NT2/D1 (cell line): ENCODE measurements around the gene OPTC.

Experiments used
- DNase-seq: peaks from one replicate; pipeline ENCODE4 v3.0.0-alpha.2; 2011; ENCODE audit warnings: low read depth, low spot score
- H3K27me3 ChIP-seq: 2 replicates; pipeline ENCODE4 v1.6.0; 2011; ENCODE audit warnings: mild to moderate bottlenecking; ENCODE audit not compliant: insufficient read length, insufficient read depth
- H3K36me3 ChIP-seq: 2 replicates; pipeline ENCODE4 v1.6.1; 2011; ENCODE audit warnings: mild to moderate bottlenecking, low read length, mixed read lengths; ENCODE audit not compliant: insufficient read depth, insufficient read length
- H3K4me1 ChIP-seq: 2 replicates; pipeline ENCODE4 v1.5.1; 2011; ENCODE audit not compliant: insufficient read depth, insufficient read length
- H3K4me3 ChIP-seq: 2 replicates; pipeline ENCODE4 v1.5.1; 2011; ENCODE audit warnings: low read depth; ENCODE audit not compliant: insufficient read length
- H3K9ac ChIP-seq: 2 replicates; pipeline ENCODE4 v1.6.0; 2011; ENCODE audit warnings: low read depth; ENCODE audit not compliant: insufficient read length
- H3K9me3 ChIP-seq: 2 replicates; pipeline ENCODE4 v1.5.1; 2011; ENCODE audit warnings: mild to moderate bottlenecking, low read length; ENCODE audit not compliant: insufficient read depth
- SUZ12 ChIP-seq: IDR thresholded peaks from 2 replicates; pipeline ENCODE4 v1.6.1; 2011; ENCODE audit not compliant: insufficient read length, insufficient read depth; ENCODE audit errors: extremely low read depth
- YY1 ChIP-seq: IDR thresholded peaks from 2 replicates; pipeline ENCODE4 v1.6.1; 2011; ENCODE audit not compliant: insufficient read length, insufficient read depth
- ZNF274 ChIP-seq: IDR thresholded peaks from 2 replicates; pipeline ENCODE4 v1.6.1; 2011; ENCODE audit warnings: mild to moderate bottlenecking, low read depth, low read length

OPTC gene

GRCh38 chr1:203451836-203452784, 41.8 kb upstream of the OPTC start:
- Histone ChIP-seq H3K4me3 (no peak overlapping the region), H3K4me1 (peaks cover 14% of the 10 kb centered on the region), H3K9me3 (no peaks in the 10 kb centered on the region), H3K27me3 (no peaks in the 10 kb centered on the region), H3K9ac (no peak overlapping the region), H3K36me3 (no peaks in the 10 kb centered on the region)
- TF ChIP-seq ZNF274: no peak
- TF ChIP-seq YY1: no peak
- TF ChIP-seq SUZ12: no peak
- DNase-seq: no peak

DNA sequence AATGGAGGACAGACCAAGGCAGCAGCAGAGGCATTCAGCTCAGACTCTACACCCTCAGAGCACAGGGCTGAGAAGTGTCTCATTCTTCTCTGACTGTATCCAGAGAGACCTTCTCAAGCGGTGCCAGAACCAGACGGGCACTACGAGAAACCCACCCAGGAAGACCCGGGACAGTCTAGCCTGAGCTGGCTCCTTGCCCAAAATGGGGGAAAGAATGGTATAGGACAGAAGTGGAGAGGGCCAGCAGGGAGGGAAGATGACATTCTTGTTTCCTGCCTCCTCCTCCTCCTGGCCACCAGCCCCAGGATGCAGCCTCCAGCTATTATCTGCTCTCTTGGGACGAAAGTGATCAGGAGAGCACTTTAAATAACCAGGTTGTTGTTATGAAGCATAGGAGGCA, 40.9 kb upstream of the OPTC start:
- DNase-seq: no peak
- no peak overlapping the region for H3K4me3 ChIP-seq
- no peaks in the 10 kb centered on the region for H3K27me3 ChIP-seq
- no peaks in the 10 kb centered on the region for H3K9me3 ChIP-seq
- H3K9ac ChIP-seq: no peak overlapping the region
- TF ChIP-seq SUZ12: no peak
- H3K4me1 ChIP-seq: peaks cover 14% of the 10 kb centered on the region
- H3K36me3 ChIP-seq: no peaks in the 10 kb centered on the region

DNA sequence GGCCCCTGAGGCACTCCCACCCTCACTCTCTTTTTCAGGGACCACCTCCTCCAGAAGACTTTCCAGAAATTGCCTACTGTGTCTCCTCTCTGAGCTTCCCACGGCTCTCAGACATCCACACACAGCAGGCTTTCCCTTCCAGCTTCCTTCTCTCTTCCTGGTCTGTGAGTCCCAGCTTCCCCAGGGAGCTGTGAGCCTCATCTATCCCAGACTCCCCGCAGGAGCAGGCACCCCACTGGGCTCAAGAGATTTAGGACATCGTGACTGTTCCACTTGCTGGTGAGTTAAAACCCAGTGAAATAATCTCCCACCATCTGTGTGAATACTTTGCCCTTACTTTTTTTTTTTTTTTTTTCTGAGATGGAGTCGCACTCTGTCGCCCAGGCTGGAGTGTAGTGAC, 40.3 kb upstream of the OPTC start:
- Histone ChIP-seq H3K9ac (no peak overlapping the region), H3K36me3 (no peaks in the 10 kb centered on the region)
- no peak for DNase-seq

DNA sequence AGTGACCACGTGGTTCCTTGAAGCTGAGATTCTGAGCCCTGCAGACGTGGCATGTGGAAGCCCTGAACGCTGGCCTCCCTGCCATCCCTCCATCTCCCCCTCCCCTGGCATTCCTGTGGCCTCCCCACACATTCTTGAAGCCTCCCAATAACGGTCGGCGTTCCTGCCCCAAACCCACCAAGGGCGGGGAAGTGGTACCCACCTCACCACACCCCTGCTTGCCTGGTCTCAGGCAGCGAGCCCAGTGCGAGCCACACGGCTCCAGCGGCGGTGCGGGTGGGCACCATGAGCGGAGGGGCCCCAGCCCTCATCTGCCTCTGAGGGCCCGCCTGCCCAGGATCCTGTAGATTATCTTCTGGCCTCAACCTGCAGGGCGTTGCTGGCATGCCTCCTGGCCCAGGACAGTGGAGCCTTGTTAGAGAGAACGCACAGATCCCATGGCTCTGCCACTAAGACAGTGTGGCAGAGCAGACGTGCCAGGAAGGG, 38.9 kb upstream of the OPTC start:
- peaks cover 11% of the 10 kb centered on the region for H3K4me1 ChIP-seq
- TF ChIP-seq YY1 (no peak), ZNF274 (no peak), SUZ12 (no peak)
- no peak overlapping the region for H3K4me3 ChIP-seq
- no peaks in the 10 kb centered on the region for H3K27me3 ChIP-seq
- no peak for DNase-seq
- no peak overlapping the region for H3K9ac ChIP-seq
- no peaks in the 10 kb centered on the region for H3K36me3 ChIP-seq
- no peaks in the 10 kb centered on the region for H3K9me3 ChIP-seq

More for the DNA sequence above, 40.3 kb upstream of the OPTC start:
- Histone ChIP-seq H3K4me3 (no peak overlapping the region), H3K4me1 (peaks cover 14% of the 10 kb centered on the region), H3K9me3 (no peaks in the 10 kb centered on the region), H3K27me3 (no peaks in the 10 kb centered on the region)
- TF ChIP-seq ZNF274 (no peak), YY1 (no peak), SUZ12 (no peak)

GRCh38 chr1:203455706-203456105, 38.2 kb upstream of the OPTC start:
- H3K27me3 ChIP-seq: no peaks in the 10 kb centered on the region
- no peaks in the 10 kb centered on the region for H3K9me3 ChIP-seq
- no peak overlapping the region for H3K9ac ChIP-seq
- TF ChIP-seq SUZ12: no peak
- no peak for TF ChIP-seq ZNF274
- no peak for TF ChIP-seq YY1
- DNase-seq: no peak
- H3K4me1 ChIP-seq: peaks cover 8% of the 10 kb centered on the region
- no peaks in the 10 kb centered on the region for H3K36me3 ChIP-seq
- H3K4me3 ChIP-seq: no peak overlapping the region

DNA sequence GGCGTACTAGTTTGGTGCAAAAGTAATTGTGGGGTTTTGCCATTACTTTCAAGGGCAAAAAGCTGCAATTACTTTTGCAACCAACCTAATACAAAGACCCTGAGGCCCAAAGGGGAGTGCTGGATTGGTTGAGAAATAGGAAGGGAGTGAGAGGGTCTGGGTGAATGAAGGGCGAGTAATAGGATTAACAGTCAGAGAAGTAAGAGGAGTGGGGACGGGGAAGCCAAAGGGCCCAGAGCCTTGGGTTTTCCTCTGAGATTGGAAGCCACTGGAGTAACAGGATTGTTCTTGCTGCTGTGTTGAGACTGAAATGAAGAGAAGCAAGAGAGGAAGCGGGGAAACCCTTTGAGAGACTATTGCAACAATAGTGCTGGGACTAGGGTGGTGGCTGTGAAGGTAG, 37.4 kb upstream of the OPTC start:
- no peaks in the 10 kb centered on the region for H3K27me3 ChIP-seq
- no peak for DNase-seq
- TF ChIP-seq SUZ12: no peak
- no peak for TF ChIP-seq YY1
- no peak for TF ChIP-seq ZNF274

GRCh38 chr1:203458078-203458477, 35.9 kb upstream of the OPTC start:
- Histone ChIP-seq H3K4me1 (peaks cover 6% of the 10 kb centered on the region), H3K36me3 (no peaks in the 10 kb centered on the region)
- no peak for TF ChIP-seq SUZ12
- TF ChIP-seq ZNF274: no peak
- TF ChIP-seq YY1: no peak

More for the DNA sequence above, 37.4 kb upstream of the OPTC start:
- Histone ChIP-seq H3K36me3 (no peaks in the 10 kb centered on the region), H3K4me1 (peaks cover 6% of the 10 kb centered on the region), H3K4me3 (no peak overlapping the region), H3K9ac (no peak overlapping the region), H3K9me3 (no peaks in the 10 kb centered on the region)

More at GRCh38 chr1:203458078-203458477, 35.9 kb upstream of the OPTC start:
- Histone ChIP-seq H3K4me3 (no peak overlapping the region), H3K9ac (no peak overlapping the region), H3K27me3 (no peaks in the 10 kb centered on the region), H3K9me3 (no peaks in the 10 kb centered on the region)
- DNase-seq: no peak
